Upper lobe of left lung (tissue), 6 donors: ENCODE measurements around the gene ALG1L2. TPM values are rescaled to one million over a fixed set of nuclear protein-coding genes. Genes with fewer than 3 reads are reported as not detected.
"Not testable (repeated sequence)": the region's sequence is repeated elsewhere in the genome, so short reads cannot be mapped to it uniquely, and the experiment has no call there.

Experiments
- ATAC-seq, 2 donors: fragments of 200-7000 bp; cut with Tn5 transposase; one replicate each; pipeline ENCODE4 v1.9.1; 2022; ENCODE audit warnings: mild to moderate bottlenecking in 2 of 2, moderate library complexity in 2 of 2; ENCODE audit not compliant: low FRiP score in 2 of 2
- DNase-seq, 2 donors: peaks; one replicate each; pipeline ENCODE4 v3.0.0-alpha.2; 2019 to 2020
- H3K27ac ChIP-seq, 4 donors: fragments of 200-600 bp; sonication (generic); one replicate each; pipeline ENCODE4 v1.5.1; 2016 to 2019
- H3K27me3 ChIP-seq, 4 donors: fragments of 200-600 bp; sonication (generic); one replicate each; pipeline ENCODE4 v1.5.1; 2017 to 2019
- H3K36me3 ChIP-seq, 4 donors: fragments of 200-600 bp; sonication (generic); one replicate each; pipeline ENCODE4 v1.5.1; 2016 to 2019
- H3K4me1 ChIP-seq, 4 donors: fragments of 200-600 bp; sonication (generic); one replicate each; pipeline ENCODE4 v1.5.1; 2018 to 2019
- H3K4me3 ChIP-seq, 4 donors: fragments of 200-600 bp; sonication (generic); one replicate each; pipeline ENCODE4 v1.5.1; 2017 to 2019; ENCODE audit warnings: mild to moderate bottlenecking in 2 of 4, moderate library complexity in 1 of 4
- H3K9me3 ChIP-seq, 4 donors: fragments of 200-600 bp; sonication (generic); one replicate each; pipeline ENCODE4 v1.5.1; 2018 to 2019
- CTCF ChIP-seq, 6 experiments: fragments of 450-650 bp in 4 of 6; fragments of 200-600 bp in 2 of 6; sonication (generic) in 2 of 6; IDR thresholded peaks; one replicate each; pipeline ENCODE4 v1.5.1; 2016 to 2019; ENCODE audit warnings: antibody characterized with exemption in 6 of 6
- EP300 ChIP-seq, 4 donors: sonication (generic); formaldehyde crosslinking; IDR thresholded peaks; one replicate each; pipeline ENCODE4 v1.5.1; 2017; ENCODE audit warnings: antibody characterized with exemption in 4 of 4, control low read depth in 2 of 4
- POLR2A ChIP-seq, 4 donors: fragments of 450-650 bp; IDR thresholded peaks; one replicate each; pipeline ENCODE4 v1.5.1; 2016 to 2017; ENCODE audit warnings: antibody characterized with exemption in 4 of 4, mild to moderate bottlenecking in 2 of 4
- POLR2AphosphoS5 ChIP-seq, 2 donors: sonication (generic); formaldehyde crosslinking; IDR thresholded peaks; one replicate each; pipeline ENCODE4 v1.5.1; 2017; ENCODE audit warnings: antibody characterized with exemption in 2 of 2
- WGBS, 2 donors: methylation state at CpG; one replicate each; pipeline ENCODE4 v1.1.5; 2017 to 2018; 5-methylcytosine and 5-hydroxymethylcytosine counted together
- total RNA-seq, 6 donors: library from RNA; depleted of rRNA in 4 of 6; stranded (reverse); fragments of >200 nt in 4 of 6; gene quantifications; one replicate each; pipeline versions ENCODE4 v1.1.0 to v1.2.1, GENCODE V29; 2016 to 2021
- donor health status: DM: no; HTN: no; CAD: no; lungs with moderate emphysema.
- donor health status: DM: no; HTN: yes; CAD: no; lungs with severe emphysema.

Gene ALG1L2
- total RNA-seq, 6 donors from 2014 or later: 0.83 to 2.1 (median 1.3) TPM; not detected in 3

DNA sequence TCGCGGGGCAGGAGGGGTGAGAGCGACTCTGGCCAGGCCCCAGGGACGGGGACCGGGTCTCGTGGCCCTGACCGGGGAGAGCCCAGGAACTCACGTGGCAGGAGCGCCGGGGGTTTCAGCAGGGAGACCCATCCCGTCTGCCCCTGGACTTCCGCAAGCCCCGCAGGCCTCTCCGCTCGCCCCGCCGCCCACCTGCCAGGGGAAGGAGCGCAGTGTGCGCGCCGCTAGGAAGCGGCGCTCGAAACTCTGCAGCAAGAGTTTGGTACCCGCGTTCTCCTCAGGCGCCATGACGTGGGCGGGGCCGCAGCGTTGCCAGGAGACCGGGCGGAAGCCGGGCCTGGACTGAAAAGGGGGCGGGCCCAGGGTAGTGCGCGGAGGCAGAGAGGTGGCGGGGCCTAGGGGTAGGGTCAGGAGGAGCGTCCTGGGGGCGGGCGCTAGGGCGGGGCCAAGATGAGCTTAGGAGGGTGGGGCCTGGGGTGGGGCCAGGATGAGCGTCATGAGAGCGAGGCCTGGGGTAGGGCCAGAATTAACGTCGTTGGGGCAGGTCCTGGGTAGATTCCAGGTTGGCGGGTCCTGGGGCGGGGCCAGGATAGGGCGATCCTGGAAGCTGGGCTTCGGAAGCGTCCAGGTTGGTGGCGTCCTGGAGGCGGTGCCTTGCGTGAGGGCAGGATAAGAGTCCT lies 29.7 kb downstream of the ALG1L2 start:
- 0 to 1% methylated on average over 5 to 29 of the region's 54 CpGs for WGBS, 2 donors
- DNase-seq: peak; percentile 99 to 100
- TF ChIP-seq EP300 (IDR thresholded peaks at IDR 0.05) (no peak), POLR2A (IDR thresholded peaks at IDR 0.05) (peak in 1 of 4 donors; percentile 54), POLR2AphosphoS5 (IDR thresholded peaks at IDR 0.05) (peak in 1 of 2 donors; percentile 53)
- Histone ChIP-seq H3K9me3 (no peaks in the 10 kb centered on the region), H3K4me3 (peak overlapping the region; percentile 82 to 96 (median 88)), H3K4me1 (peaks cover 0 to 15% (median 11%) of the 10 kb centered on the region in 4 donors), H3K27me3 (no peaks in the 10 kb centered on the region), H3K27ac (peak overlapping the region; percentile 78 to 90 (median 84)), H3K36me3 (no peaks in the 10 kb centered on the region)
- peak; percentile 100 for ATAC-seq

GRCh38 chr3:130111865-130112747 lies 30.5 kb downstream of the ALG1L2 start:
- H3K36me3 ChIP-seq, H3K9me3 ChIP-seq, H3K27me3 ChIP-seq: not testable (repeated sequence)
- Histone ChIP-seq H3K4me3 (peak overlapping the region; percentile 32 to 96 (median 85)), H3K27ac (peak overlapping the region; percentile 78 to 90 (median 84)), H3K4me1 (peaks cover 0 to 15% (median 11%) of the 10 kb centered on the region in 4 donors)
- ATAC-seq (peak in 1 of 2 donors; percentile 67), DNase-seq (peak; percentile 100)
- 2 to 3% methylated on average over 14 to 25 of the region's 63 CpGs for WGBS, 2 donors
- peak in 1 of 4 donors; percentile 64 for TF ChIP-seq POLR2A (IDR thresholded peaks at IDR 0.05)
- peak; percentile 9 to 45 for TF ChIP-seq POLR2AphosphoS5 (IDR thresholded peaks at IDR 0.05)

GRCh38 chr3:130112748-130113073 lies 31.1 kb downstream of the ALG1L2 start:
- not testable (repeated sequence) for H3K9me3 ChIP-seq, H3K36me3 ChIP-seq, ATAC-seq, DNase-seq, H3K27me3 ChIP-seq
- WGBS, 2 donors: 9 to 20% methylated on average over 7 of the region's 7 CpGs
- Histone ChIP-seq H3K27ac (peak overlapping the region; percentile 78 to 90 (median 84)), H3K4me3 (peak overlapping the region; percentile 32 to 96 (median 85)), H3K4me1 (peaks cover 0 to 15% (median 11%) of the 10 kb centered on the region in 4 donors)

DNA sequence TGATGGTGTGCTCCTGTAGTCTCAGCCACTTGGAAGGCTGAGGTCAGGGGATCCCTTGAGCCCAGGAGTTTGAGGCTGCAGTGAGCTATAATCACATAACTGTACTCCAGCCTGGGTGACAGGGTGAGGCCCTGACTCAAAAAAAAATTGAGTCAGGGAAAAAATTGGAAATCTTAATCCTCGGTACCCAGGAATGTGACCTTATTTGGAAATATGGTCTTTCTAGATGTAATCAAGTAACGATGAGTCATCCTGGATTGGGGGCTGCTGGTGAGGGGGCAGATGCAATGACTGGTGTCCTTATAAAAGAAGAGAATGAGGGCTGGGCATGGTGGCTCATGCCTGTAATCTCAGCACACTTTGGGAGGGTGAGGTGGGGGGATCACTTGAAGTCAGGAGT lies 33.8 kb downstream of the ALG1L2 start:
- H3K4me1 ChIP-seq: peaks cover 0 to 14% (median 11%) of the 10 kb centered on the region in 4 donors
- H3K9me3 ChIP-seq, H3K27ac ChIP-seq, H3K27me3 ChIP-seq, ATAC-seq, H3K36me3 ChIP-seq, H3K4me3 ChIP-seq, DNase-seq: not testable (repeated sequence)
- WGBS, 2 donors: 82 to 94% methylated on average over 2 of the region's 2 CpGs

DNA sequence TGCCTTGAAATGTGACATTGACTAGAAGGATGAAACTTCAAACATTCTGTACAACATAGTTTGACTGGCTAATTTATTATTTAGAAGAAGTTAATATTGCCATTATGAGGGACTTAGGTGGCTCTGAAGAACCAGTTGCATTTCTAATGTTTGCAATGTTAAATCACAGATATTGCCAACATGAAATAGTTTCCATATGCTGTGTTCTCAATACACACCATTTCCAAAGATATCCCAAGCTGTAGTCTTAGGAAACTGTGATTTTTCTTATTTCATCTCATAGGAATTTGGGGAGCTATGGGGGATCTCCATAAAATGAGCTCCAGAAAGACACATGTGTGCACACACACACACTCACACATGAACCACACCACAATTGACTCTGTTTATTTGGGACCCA lies 36.3 kb downstream of the ALG1L2 start:
- no peak for DNase-seq
- Histone ChIP-seq H3K4me1 (peaks cover 0 to 1% (median 1%) of the 10 kb centered on the region in 4 donors), H3K36me3 (no peaks in the 10 kb centered on the region), H3K27ac (no peak overlapping the region), H3K4me3 (no peak overlapping the region), H3K27me3 (no peaks in the 10 kb centered on the region), H3K9me3 (no peaks in the 10 kb centered on the region)
- no peak for ATAC-seq
- TF ChIP-seq POLR2AphosphoS5 (IDR thresholded peaks at IDR 0.05) (no peak), EP300 (IDR thresholded peaks at IDR 0.05) (no peak), CTCF (IDR thresholded peaks at IDR 0.05) (no peak), POLR2A (IDR thresholded peaks at IDR 0.05) (no peak)

GRCh38 chr3:130119824-130120223 lies 38.2 kb downstream of the ALG1L2 start:
- not testable (repeated sequence) for H3K27ac ChIP-seq, H3K9me3 ChIP-seq, ATAC-seq, H3K4me1 ChIP-seq, H3K27me3 ChIP-seq, H3K4me3 ChIP-seq, DNase-seq, H3K36me3 ChIP-seq
- WGBS, 2 donors: 10 to 33% methylated on average over 5 to 9 of the region's 9 CpGs

- not testable (repeated sequence) for H3K27me3 ChIP-seq
Observed at GRCh38 chr3:130120291-130120690, 38.7 kb downstream of the ALG1L2 start.

GRCh38 chr3:130122891-130123775 lies 41.5 kb downstream of the ALG1L2 start:
- not testable (repeated sequence) for DNase-seq, H3K27ac ChIP-seq, H3K36me3 ChIP-seq, H3K9me3 ChIP-seq, H3K27me3 ChIP-seq, H3K4me3 ChIP-seq, H3K4me1 ChIP-seq, ATAC-seq
- WGBS, 2 donors: 62 to 67% methylated on average over 17 of the region's 17 CpGs

More at GRCh38 chr3:130120291-130120690, 38.7 kb downstream of the ALG1L2 start:
- H3K9me3 ChIP-seq, DNase-seq, H3K4me3 ChIP-seq, H3K27ac ChIP-seq, ATAC-seq, H3K4me1 ChIP-seq, H3K36me3 ChIP-seq: not testable (repeated sequence)
- 73 to 94% methylated on average over 3 of the region's 3 CpGs for WGBS, 2 donors

- H3K4me3 ChIP-seq, H3K9me3 ChIP-seq, H3K36me3 ChIP-seq, DNase-seq, H3K27ac ChIP-seq, ATAC-seq, H3K4me1 ChIP-seq, H3K27me3 ChIP-seq: not testable (repeated sequence)
- 78 to 87% methylated on average over 2 of the region's 2 CpGs for WGBS, 2 donors
Observed at GRCh38 chr3:130125406-130125805, 43.8 kb downstream of the ALG1L2 start.

DNA sequence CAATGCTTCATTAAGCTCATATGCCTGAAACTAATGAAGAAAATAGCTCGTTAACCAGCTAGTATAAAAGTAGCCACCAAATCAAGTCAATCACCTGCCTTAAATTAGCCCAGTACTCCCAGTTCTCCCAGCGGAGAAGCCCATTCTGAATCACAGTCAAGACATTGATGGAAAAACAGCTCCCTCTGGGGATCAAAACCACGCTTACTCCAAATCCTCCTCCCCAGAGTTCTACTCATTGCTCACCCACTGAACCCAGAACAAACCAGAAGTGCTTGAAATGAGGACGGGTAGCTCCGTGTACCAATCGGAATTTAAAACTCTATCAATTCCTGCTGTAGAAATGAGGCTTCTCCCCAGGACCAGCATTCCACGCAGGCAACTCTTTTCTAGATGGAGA lies 54.7 kb downstream of the ALG1L2 start:
- not testable (repeated sequence) for DNase-seq, H3K27ac ChIP-seq
- WGBS, 2 donors: 81 to 83% methylated on average over 7 of the region's 7 CpGs

More for the DNA sequence above, 54.7 kb downstream of the ALG1L2 start:
- not testable (repeated sequence) for H3K4me3 ChIP-seq, H3K36me3 ChIP-seq, H3K27me3 ChIP-seq, H3K9me3 ChIP-seq, ATAC-seq, H3K4me1 ChIP-seq
